Middle frontal gyrus (tissue), 1 donor: Measurements from ENCODE around the gene DIPK1C.
A peak's percentile ranks its signal among the peaks of the same experiment; 100 is the strongest.
"Not testable (repeated sequence)": the region's sequence is repeated elsewhere in the genome, so short reads cannot be mapped to it uniquely, and the experiment has no call there.

Experiments
- DNase-seq: peaks from one replicate; pipeline ENCODE4 v3.0.0-alpha.2; 2015; ENCODE audit warnings: low spot score; ENCODE audit errors: extremely low spot score

DIPK1C gene

GRCh38 chr18:74457043-74457724, at the start of gene DIPK1C:
Gene DIPK1C (minus strand): TSS chr18:74457308. CDS start chr18:74457259, 49 bp downstream.
- no peak for DNase-seq

GRCh38 chr18:74506448-74507084, 49.5 kb upstream of the DIPK1C start:
- DNase-seq = no peak

GRCh38 chr18:74505776-74506175, 48.7 kb upstream of the DIPK1C start:
- no peak for DNase-seq

GRCh38 chr18:74503137-74503536, 46.0 kb upstream of the DIPK1C start:
- no peak for DNase-seq

GRCh38 chr18:74501386-74501785, 44.3 kb upstream of the DIPK1C start:
- DNase-seq = no peak

- DNase-seq = not testable (repeated sequence)
Measured at GRCh38 chr18:74500774-74501173, 43.7 kb upstream of the DIPK1C start.

- DNase-seq = no peak
Measured at GRCh38 chr18:74500372-74500771, 43.3 kb upstream of the DIPK1C start.

GRCh38 chr18:74499633-74500032, 42.5 kb upstream of the DIPK1C start:
- no peak for DNase-seq

- DNase-seq = no peak
Measured at GRCh38 chr18:74498712-74499627, 41.9 kb upstream of the DIPK1C start.

GRCh38 chr18:74497778-74498177, 40.7 kb upstream of the DIPK1C start:
- no peak for DNase-seq

GRCh38 chr18:74497324-74497676, 40.2 kb upstream of the DIPK1C start:
- no peak for DNase-seq

- no peak for DNase-seq
Measured at GRCh38 chr18:74496508-74497323, 39.6 kb upstream of the DIPK1C start.

GRCh38 chr18:74495581-74496507, 38.7 kb upstream of the DIPK1C start, which contains the start of gene CNDP2:
Gene CNDP2 (plus strand): TSS chr18:74496363. CDS start chr18:74499974, 3,611 bp downstream.
- DNase-seq = peak; percentile 98

- DNase-seq = no peak
Measured at GRCh38 chr18:74494514-74494913, 37.4 kb upstream of the DIPK1C start.

- no peak for DNase-seq
Measured at GRCh38 chr18:74493689-74494088, 36.6 kb upstream of the DIPK1C start.

- DNase-seq = no peak
Measured at GRCh38 chr18:74492259-74492658, 35.2 kb upstream of the DIPK1C start.

GRCh38 chr18:74489676-74490075, 32.6 kb upstream of the DIPK1C start:
- no peak for DNase-seq

- no peak for DNase-seq
Measured at GRCh38 chr18:74488864-74489263, 31.8 kb upstream of the DIPK1C start.

- DNase-seq = no peak
Measured at GRCh38 chr18:74488354-74488753, 31.2 kb upstream of the DIPK1C start.
